Activated CD4-positive, alpha-beta T cell treated with anti-CD3 and anti-CD28 coated beads for 48 hours (primary cell): ENCODE measurements around the gene GSTK1.

Experiments
- DNase-seq: peaks from one replicate; pipeline ENCODE4 v3.0.0-alpha.2; 2020

GSTK1 gene

GRCh38 chr7:143300959-143301935, 38.0 kb downstream of the GSTK1 start:
- DNase-seq: no peak

DNA sequence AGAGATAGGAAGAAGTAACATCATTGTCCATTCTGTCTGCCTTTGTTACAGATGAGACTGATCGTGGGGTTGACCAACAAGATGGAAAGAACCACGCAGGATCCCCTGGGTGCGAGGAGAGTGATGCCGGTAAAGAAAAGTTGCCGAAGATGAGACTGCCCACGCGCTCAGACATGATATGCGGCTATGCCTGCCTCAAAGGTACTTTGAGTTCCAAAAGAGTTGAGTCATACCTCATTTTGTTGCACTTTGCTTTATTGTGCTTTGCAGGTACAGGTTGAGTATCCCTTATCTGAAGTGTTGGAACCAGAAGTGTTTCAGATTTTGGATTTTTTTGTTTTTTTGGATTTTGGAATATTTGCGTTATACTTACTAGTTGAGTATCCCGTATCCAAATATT, 40.5 kb downstream of the GSTK1 start:
- DNase-seq: no peak

- no peak for DNase-seq
Observed at GRCh38 chr7:143304938-143305337, 41.7 kb downstream of the GSTK1 start.

GRCh38 chr7:143305423-143306070, 42.3 kb downstream of the GSTK1 start:
- peak; percentile 87 for DNase-seq

- no peak for DNase-seq
Observed at GRCh38 chr7:143308632-143309031, 45.4 kb downstream of the GSTK1 start.

- DNase-seq: no peak
Observed at GRCh38 chr7:143314127-143314526, 50.9 kb downstream of the GSTK1 start.

DNA sequence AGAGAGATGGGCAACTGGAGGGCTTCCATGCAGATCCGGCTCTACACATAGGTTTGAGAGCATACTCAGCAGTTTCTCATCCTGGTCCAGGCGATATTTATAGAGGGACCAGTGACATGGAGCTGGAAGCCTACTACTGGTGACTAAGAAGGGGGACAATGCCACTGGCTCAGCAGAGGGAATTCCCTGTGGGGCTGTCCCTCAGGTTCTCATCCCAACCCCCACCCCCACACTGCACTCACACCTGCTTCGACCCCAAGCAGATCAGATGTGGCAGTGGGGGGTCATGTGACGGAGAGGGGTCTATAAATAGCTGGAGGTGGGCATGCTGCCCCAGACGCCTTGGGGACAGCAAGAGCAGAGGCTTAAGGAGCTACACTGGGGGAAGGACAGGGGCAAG, 52.5 kb downstream of the GSTK1 start, which contains the start of gene CLCN1:
CLCN1 (plus strand) TSS at position 336 of the 400 bp plus-strand sequence. CDS start 102 bp downstream, outside the sequence.
- DNase-seq: no peak

DNA sequence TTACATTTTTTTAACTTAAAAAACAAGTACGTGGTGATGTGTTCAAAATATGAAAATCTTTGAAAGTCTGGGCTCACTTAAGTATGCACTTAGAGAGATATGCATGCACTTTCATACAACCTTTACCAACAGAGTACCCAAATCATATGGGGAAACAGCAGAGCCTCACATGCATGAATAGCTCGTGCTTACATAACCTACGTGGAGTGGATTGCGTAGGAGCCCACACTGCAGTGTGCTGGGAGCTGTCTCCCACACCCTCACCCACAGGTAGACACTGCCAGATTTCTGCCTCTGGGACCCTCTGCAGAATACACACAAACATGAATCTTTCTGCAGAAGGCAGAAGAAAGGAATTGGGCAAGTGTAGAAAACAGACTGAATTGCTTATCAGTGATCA, 53.3 kb downstream of the GSTK1 start:
- no peak for DNase-seq

DNA sequence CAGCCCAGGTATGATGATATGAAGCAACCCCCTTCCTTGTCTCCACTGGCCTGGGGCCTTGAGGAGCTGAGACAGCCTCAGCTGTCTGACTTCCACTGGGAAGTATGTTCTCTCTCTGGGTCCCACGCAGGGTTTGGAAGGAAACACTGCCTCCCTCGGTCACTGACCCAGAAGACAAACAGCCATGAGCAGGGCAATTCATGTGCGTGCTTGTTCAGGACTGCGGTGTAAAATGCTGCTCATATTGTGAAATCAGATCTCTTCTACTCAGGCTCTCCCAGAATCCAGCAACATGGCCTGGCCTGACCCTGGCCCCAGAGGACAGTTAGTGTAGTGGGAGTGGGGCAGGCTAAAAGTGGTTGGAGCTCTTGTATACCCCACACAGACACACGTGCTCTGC, 55.4 kb downstream of the GSTK1 start:
- no peak for DNase-seq
